ENCODE results near the gene IRAK2.

DNA sequence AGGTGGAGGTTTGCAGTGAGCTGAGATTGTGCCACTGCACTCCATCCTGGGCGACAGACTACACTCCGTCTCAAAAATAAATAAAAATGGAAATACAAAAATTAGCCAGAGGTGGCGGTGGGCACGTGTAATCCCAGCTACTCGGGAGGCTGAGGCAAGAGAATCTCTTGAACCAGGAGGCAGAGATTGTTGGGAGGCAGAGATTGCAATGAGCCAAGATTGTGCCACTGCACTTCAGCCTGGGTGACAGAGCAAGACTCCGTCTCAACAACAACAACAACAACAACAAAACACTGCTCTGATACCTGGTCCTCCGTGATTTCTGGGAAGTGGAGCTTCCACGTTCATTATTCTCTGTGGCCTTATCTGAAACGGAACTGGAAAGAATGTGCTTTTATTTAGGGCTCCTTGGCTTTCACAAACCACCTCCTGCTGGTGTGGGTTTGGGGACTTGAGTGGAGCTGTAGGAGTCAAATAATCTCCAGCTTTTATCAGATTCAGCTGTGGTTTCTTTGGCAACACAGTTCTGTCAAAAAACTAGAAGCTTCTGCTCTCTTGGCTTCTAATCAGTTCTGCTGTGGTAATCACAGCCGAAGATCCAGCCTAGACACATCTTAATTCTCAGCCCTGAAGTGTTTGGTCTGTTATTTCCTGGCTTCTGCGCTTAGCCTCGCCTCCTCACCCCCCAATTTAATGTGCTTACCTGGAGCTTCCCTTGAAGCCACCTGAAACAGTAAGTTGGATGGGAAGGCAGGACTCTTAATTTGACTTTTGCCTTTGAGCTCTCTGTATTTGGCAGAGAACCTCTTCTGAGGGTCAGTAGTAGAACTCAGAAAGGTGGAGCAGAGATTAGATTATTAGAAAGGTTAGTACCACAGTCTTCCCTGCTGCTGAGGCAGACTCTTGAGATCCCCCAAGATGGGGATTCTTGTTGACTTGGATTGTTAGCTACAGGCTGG is 21.4 kb downstream of the IRAK2 start:
- TF ChIP-seq POLR2A (IDR thresholded peaks at IDR 0.05) (no peak), POLR2AphosphoS5 (IDR thresholded peaks at IDR 0.05) (no peak), EP300 (IDR thresholded peaks at IDR 0.05) (no peak)
- TF ChIP-seq, protein P1, sequence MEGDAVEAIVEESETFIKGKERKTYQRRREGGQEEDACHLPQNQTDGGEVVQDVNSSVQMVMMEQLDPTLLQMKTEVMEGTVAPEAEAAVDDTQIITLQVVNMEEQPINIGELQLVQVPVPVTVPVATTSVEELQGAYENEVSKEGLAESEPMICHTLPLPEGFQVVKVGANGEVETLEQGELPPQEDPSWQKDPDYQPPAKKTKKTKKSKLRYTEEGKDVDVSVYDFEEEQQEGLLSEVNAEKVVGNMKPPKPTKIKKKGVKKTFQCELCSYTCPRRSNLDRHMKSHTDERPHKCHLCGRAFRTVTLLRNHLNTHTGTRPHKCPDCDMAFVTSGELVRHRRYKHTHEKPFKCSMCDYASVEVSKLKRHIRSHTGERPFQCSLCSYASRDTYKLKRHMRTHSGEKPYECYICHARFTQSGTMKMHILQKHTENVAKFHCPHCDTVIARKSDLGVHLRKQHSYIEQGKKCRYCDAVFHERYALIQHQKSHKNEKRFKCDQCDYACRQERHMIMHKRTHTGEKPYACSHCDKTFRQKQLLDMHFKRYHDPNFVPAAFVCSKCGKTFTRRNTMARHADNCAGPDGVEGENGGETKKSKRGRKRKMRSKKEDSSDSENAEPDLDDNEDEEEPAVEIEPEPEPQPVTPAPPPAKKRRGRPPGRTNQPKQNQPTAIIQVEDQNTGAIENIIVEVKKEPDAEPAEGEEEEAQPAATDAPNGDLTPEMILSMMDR (IDR thresholded peaks at IDR 0.05) = no peak

Measured in stomach (tissue), 4 donors.